SK-N-SH (cell line): ENCODE data around the gene CDC37. TPM values are rescaled to one million over a fixed set of nuclear protein-coding genes. Genes with fewer than 3 reads are reported as not detected.

ENCODE experiments used
- CTCF ChIA-PET: fragments of 300-600, 350-600 bp; formaldehyde crosslinking; extraction: SDS; loops from one replicate; lab custom pipeline; 2021; lab: Yijun Ruan, JAX
- POLR2A ChIA-PET: fragments of 350-600 bp; sonication (Branson Sonifier 250); formaldehyde crosslinking; extraction: SDS; loops from one replicate; lab custom pipeline; 2020; ENCODE audit warnings: antibody characterized with exemption, inconsistent platforms; lab: Yijun Ruan, JAX
- DNase-seq: peaks from one replicate; pipeline ENCODE4 v3.0.0; 2012
- H2AFZ ChIP-seq: fragments of 200-600 bp; sonication (generic); 2 replicates; pipeline ENCODE4 v1.8.1; 2016; ENCODE audit warnings: antibody characterized with exemption, mild to moderate bottlenecking, low read depth
- H3F3A ChIP-seq: fragments of 200-600 bp; sonication (generic); replicated peaks from 2 replicates; pipeline ENCODE3; 2016; ENCODE audit warnings: antibody characterized with exemption, mild to moderate bottlenecking; ENCODE audit not compliant: insufficient read depth
- H3K27ac ChIP-seq, 2 experiments: fragments of 200-500 bp in 1 of 2; fragments of 200-600 bp in 1 of 2; sonication (Bioruptor generic) in 1 of 2; sonication (generic), shearing (Covaris generic) in 1 of 2; 2 replicates each; pipeline versions ENCODE4 v1.5.1 to v1.6.1; 2014 to 2016; ENCODE audit warnings: low read depth in 2 of 2, inconsistent platforms in 1 of 2, low read length in 1 of 2, mild to moderate bottlenecking in 1 of 2, mixed read lengths in 1 of 2
- H3K27me3 ChIP-seq: fragments of 200-600 bp; sonication (generic), shearing (Covaris generic); 2 replicates; pipeline ENCODE4 v1.6.1; 2016; ENCODE audit warnings: mixed run types; ENCODE audit not compliant: insufficient read depth
- H3K36me3 ChIP-seq, 2 experiments: fragments of 200-500 bp in 1 of 2; fragments of 200-600 bp in 1 of 2; sonication (Bioruptor generic) in 1 of 2; sonication (generic) in 1 of 2; replicated peaks in 1 of 2; 2 replicates each; pipeline versions ENCODE3 to v1.5.1; 2014 to 2016; ENCODE audit warnings: low read length in 1 of 2, mild to moderate bottlenecking in 1 of 2; ENCODE audit not compliant: insufficient read depth in 2 of 2, control insufficient read depth in 1 of 2
- H3K4me1 ChIP-seq, 2 experiments: fragments of 200-500 bp in 1 of 2; fragments of 200-600 bp in 1 of 2; sonication (Bioruptor generic) in 1 of 2; sonication (generic), shearing (Covaris generic) in 1 of 2; 2 replicates each; pipeline versions ENCODE4 v1.5.1 to v1.6.1; 2014 to 2016; ENCODE audit warnings: low read depth in 1 of 2, low read length in 1 of 2, mixed run types in 1 of 2; ENCODE audit not compliant: insufficient read depth in 2 of 2, control insufficient read depth in 1 of 2
- H3K4me2 ChIP-seq: fragments of 200-600 bp; sonication (generic), shearing (Covaris generic); 2 replicates; pipeline ENCODE4 v1.6.1; 2017; ENCODE audit warnings: mixed run types
- H3K4me3 ChIP-seq, 2 experiments: fragments of 200-500 bp in 1 of 2; fragments of 200-600 bp in 1 of 2; sonication (Bioruptor generic) in 1 of 2; sonication (generic), shearing (Covaris generic) in 1 of 2; 2 replicates each; pipeline versions ENCODE4 v1.5.1 to v1.8.1; 2014 to 2016; ENCODE audit warnings: low read depth in 2 of 2, inconsistent platforms in 1 of 2, low read length in 1 of 2, mild to moderate bottlenecking in 1 of 2, mixed read lengths in 1 of 2, moderate library complexity in 1 of 2
- H3K79me2 ChIP-seq: fragments of 200-600 bp; sonication (generic); 2 replicates; pipeline ENCODE4 v1.8.1; 2017; ENCODE audit warnings: mild to moderate bottlenecking; ENCODE audit not compliant: insufficient read depth
- H3K9ac ChIP-seq: fragments of 200-600 bp; sonication (generic); 2 replicates; pipeline ENCODE4 v1.6.1; 2017; ENCODE audit warnings: mixed run types
- H3K9me2 ChIP-seq: fragments of 200-600 bp; sonication (generic); 2 replicates; pipeline ENCODE4 v1.6.1; 2017; ENCODE audit warnings: mixed run types
- H3K9me3 ChIP-seq: fragments of 200-600 bp; sonication (generic); 2 replicates; pipeline ENCODE4 v1.6.1; 2017; ENCODE audit warnings: mixed run types, mild to moderate bottlenecking, moderate library complexity
- H4K20me1 ChIP-seq: fragments of 200-600 bp; sonication (generic); 2 replicates; pipeline ENCODE4 v1.6.1; 2017; ENCODE audit warnings: mild to moderate bottlenecking, mixed run types; ENCODE audit not compliant: insufficient read depth
- ELF1 ChIP-seq: IDR thresholded peaks from 2 replicates; pipeline ENCODE4 v1.4.0; 2012
- EP300 ChIP-seq, 2 experiments: IDR thresholded peaks; 2 replicates each; pipeline versions ENCODE4 v1.4.0 to v1.6.1; 2012; ENCODE audit warnings: borderline replicate concordance in 1 of 2, low read depth in 1 of 2, low read length in 1 of 2
- FOSL2 ChIP-seq: IDR thresholded peaks from 2 replicates; pipeline ENCODE4 v1.4.0; 2012; ENCODE audit warnings: low read depth, mild to moderate bottlenecking, moderate library complexity, borderline replicate concordance
- FOXJ3 ChIP-seq: sonication (generic); formaldehyde crosslinking; IDR thresholded peaks from 2 replicates; pipeline ENCODE4 v1.5.1; 2020; ENCODE audit warnings: mild to moderate bottlenecking, missing genetic modification reagents
- FOXM1 ChIP-seq: IDR thresholded peaks from 2 replicates; pipeline ENCODE4 v1.4.0; 2012; ENCODE audit warnings: low read depth, mild to moderate bottlenecking
- IRF3 ChIP-seq: fragments of 150-350 bp; IDR thresholded peaks from 2 replicates; pipeline ENCODE4 v1.6.1; 2016; ENCODE audit warnings: mild to moderate bottlenecking, low read depth, low read length
- MAX ChIP-seq: IDR thresholded peaks from 2 replicates; pipeline ENCODE4 v1.4.0; 2012; ENCODE audit warnings: low read depth
- NRF1 ChIP-seq: IDR thresholded peaks from 2 replicates; pipeline ENCODE4 v1.6.1; 2012; ENCODE audit warnings: low read depth, mild to moderate bottlenecking, low read length
- RCOR1 ChIP-seq: fragments of 150-350 bp; IDR thresholded peaks from 2 replicates; pipeline ENCODE4 v1.6.1; 2017; ENCODE audit warnings: antibody characterized with exemption, low read length
- RXRA ChIP-seq: IDR thresholded peaks from 2 replicates; pipeline ENCODE4 v1.4.0; 2012; ENCODE audit warnings: low read depth, mild to moderate bottlenecking, borderline replicate concordance
- SMC3 ChIP-seq: IDR thresholded peaks from 2 replicates; pipeline ENCODE4 v1.6.1; 2012; ENCODE audit warnings: low read depth, low read length, improper control_type of control experiment
- ZBTB33 ChIP-seq: IDR thresholded peaks from 2 replicates; pipeline ENCODE4 v1.4.0; 2012; ENCODE audit warnings: low read depth, borderline replicate concordance
- WGBS: methylation state at CpG from one replicate; pipeline ENCODE4 v1.1.6; 2017; ENCODE audit warnings: low lambda C conversion rate; 5-methylcytosine and 5-hydroxymethylcytosine counted together
- polyA plus RNA-seq, 3 experiments: library from polyadenylated mRNA; depleted of rRNA; stranded (reverse); fragments of >200 nt; gene quantifications; 2 replicates each; pipeline ENCODE4 v1.2.3, GENCODE V29; 2012

The CDC37 gene
- polyA plus RNA-seq, 1 of the 3 experiments (the other 2 are of a cell fraction) = 1,026 TPM

- CTCF ChIA-PET = interaction anchor here (1.5 to 14.8 kb wide), 3 partner anchors 12 to 18 kb away, joined by 4 to 313 read pairs (median 4); partner anchors contain the start of gene PDE4A
- Histone ChIP-seq H3K4me3 (no peak overlapping the region), H3K4me2 (no peak overlapping the region), H3K9ac (no peak overlapping the region), H3K27me3 (no peaks in the 10 kb centered on the region), H3K4me1 (peaks cover 0 to 3% of the 10 kb centered on the region in 2 experiments; a peak in 1 of 4 replicates), H3K9me2 (no peaks in the 10 kb centered on the region), H4K20me1 (no peaks in the 10 kb centered on the region), H3K9me3 (no peaks in the 10 kb centered on the region), H3F3A (no peaks in the 10 kb centered on the region), H3K36me3 (no peaks in the 10 kb centered on the region), H2AFZ (no peak overlapping the region), H3K79me2 (peaks cover 13% of the 10 kb centered on the region), H3K27ac (no peak overlapping the region)
- DNase-seq = no peak
- TF ChIP-seq RXRA (no peak), MAX (no peak), ELF1 (no peak)
- POLR2A ChIA-PET = no interaction called here
Observed at GRCh38 chr19:10407096-10407495, 3.8 kb upstream of the CDC37 start.

GRCh38 chr19:10406191-10406590, 2.8 kb upstream of the CDC37 start:
- Histone ChIP-seq H3K4me1 (peaks cover 7 to 11% of the 10 kb centered on the region in 2 experiments; a peak in 3 of 4 replicates), H3K9ac (no peak overlapping the region), H3K79me2 (peaks cover 22% of the 10 kb centered on the region), H3K4me2 (no peak overlapping the region), H3K36me3 (peaks cover 0 to 3% of the 10 kb centered on the region in 2 experiments), H2AFZ (no peak overlapping the region), H3F3A (no peaks in the 10 kb centered on the region), H3K4me3 (no peak overlapping the region), H3K9me2 (no peaks in the 10 kb centered on the region), H4K20me1 (peaks cover 7% of the 10 kb centered on the region), H3K27me3 (no peaks in the 10 kb centered on the region), H3K9me3 (no peaks in the 10 kb centered on the region), H3K27ac (no peak overlapping the region)
- no peak for TF ChIP-seq FOXM1
- no peak for TF ChIP-seq ZBTB33
- no peak for TF ChIP-seq NRF1
- TF ChIP-seq IRF3 = no peak
- TF ChIP-seq MAX = no peak
- no peak for TF ChIP-seq RCOR1
- TF ChIP-seq SMC3 = no peak
- no peak for TF ChIP-seq FOXJ3 (CRISPR knock-in tag)
- no peak for TF ChIP-seq FOSL2
- TF ChIP-seq EP300 (IDR thresholded peaks at IDR 0.05; ENCODE audit: borderline replicate concordance in 1 of 2, low read depth in 1 of 2, low read length in 1 of 2) = no peak
- WGBS = 77% methylated on average over 6 of the region's 6 CpGs
- ChIA-PET CTCF (interaction anchor here (0.9 to 14.8 kb wide), 7 partner anchors 13 to 371 kb away, joined by 3 to 313 read pairs (median 3); partner anchors contain the start of gene PDE4A), POLR2A (interaction anchor here (0.9 to 2.1 kb wide), 2 partner anchors 10 to 12 kb away, joined by 3 to 9 read pairs; no protein-coding TSS in a partner anchor)
- no peak for DNase-seq
